OCI-LY7 (cell line): Measurements from ENCODE around the gene FIGNL2. TPM values are rescaled to one million over a fixed set of nuclear protein-coding genes. Genes with fewer than 3 reads are reported as not detected.

ENCODE experiments used
- BruUV-seq: library from RNA; stranded (reverse); fragments of 400-500 nt; replicated peaks from 2 replicates; lab custom pipeline; 2021; lab: Mats Ljungman, UMichigan
- CTCF ChIA-PET: fragments of 300-600 bp; sonication (Branson Sonifier 250); formaldehyde crosslinking; loops from one replicate; lab custom pipeline; 2022; ENCODE audit warnings: antibody characterized with exemption; ENCODE audit not compliant: unreplicated experiment; lab: Charles Lee
- POLR2A ChIA-PET: fragments of 300-600 bp; sonication (Branson Sonifier 250); formaldehyde crosslinking; loops from one replicate; lab custom pipeline; 2022; ENCODE audit warnings: antibody characterized with exemption; lab: Charles Lee
- DNase-seq: peaks from one replicate; pipeline ENCODE4 v3.0.0-alpha.2; 2015; ENCODE audit warnings: low spot score
- H2AFZ ChIP-seq: fragments of 200-600 bp; sonication (generic), shearing (Covaris generic); 2 replicates; pipeline ENCODE4 v1.6.1; 2014; ENCODE audit warnings: mild to moderate bottlenecking, antibody characterized with exemption, low read length, moderate library complexity
- H3K27ac ChIP-seq: fragments of 200-600 bp; sonication (generic); 2 replicates; pipeline ENCODE4 v1.5.1; 2014; ENCODE audit warnings: mixed run types, low read depth, mild to moderate bottlenecking, moderate library complexity, low read length, inconsistent platforms; ENCODE audit not compliant: poor library complexity, severe bottlenecking
- H3K36me3 ChIP-seq: fragments of 200-600 bp; sonication (generic); 2 replicates; pipeline ENCODE4 v1.6.1; 2014; ENCODE audit warnings: mild to moderate bottlenecking, antibody characterized with exemption, low read length, moderate library complexity, mixed read lengths; ENCODE audit not compliant: insufficient read depth
- H3K4me1 ChIP-seq: fragments of 200-600 bp; sonication (generic); 2 replicates; pipeline ENCODE4 v1.5.1; 2014; ENCODE audit warnings: mild to moderate bottlenecking, low read length; ENCODE audit not compliant: insufficient read depth, poor library complexity, severe bottlenecking
- H3K4me2 ChIP-seq: fragments of 200-600 bp; sonication (generic); 2 replicates; pipeline ENCODE4 v1.6.1; 2014; ENCODE audit warnings: mild to moderate bottlenecking, low read length
- H3K4me3 ChIP-seq: fragments of 200-600 bp; sonication (generic); 2 replicates; pipeline ENCODE4 v1.5.1; 2014; ENCODE audit warnings: mild to moderate bottlenecking, low read depth, low read length; ENCODE audit not compliant: poor library complexity, severe bottlenecking
- H3K79me2 ChIP-seq: fragments of 200-600 bp; sonication (generic); 2 replicates; pipeline ENCODE4 v1.6.1; 2016; ENCODE audit warnings: low read depth, mild to moderate bottlenecking, low read length, moderate library complexity, mixed read lengths; ENCODE audit not compliant: insufficient read depth
- H3K9me2 ChIP-seq: fragments of 200-600 bp; sonication (generic); 2 replicates; pipeline ENCODE4 v1.6.1; 2016; ENCODE audit warnings: mild to moderate bottlenecking, low read length, mixed read lengths; ENCODE audit not compliant: insufficient read depth
- H3K9me3 ChIP-seq: fragments of 200-600 bp; sonication (generic); 2 replicates; pipeline ENCODE4 v1.6.1; 2014; ENCODE audit warnings: mild to moderate bottlenecking, mixed run types, low read length, mixed read lengths
- H4K20me1 ChIP-seq: fragments of 200-600 bp; sonication (generic); 2 replicates; pipeline ENCODE4 v1.6.1; 2014; ENCODE audit warnings: mild to moderate bottlenecking, antibody characterized with exemption, low read length, moderate library complexity, mixed read lengths; ENCODE audit not compliant: insufficient read depth
- CTCF ChIP-seq: fragments of 200-600 bp; sonication (generic); conservative IDR thresholded peaks from 2 replicates; pipeline ENCODE4 v1.5.1; 2014; ENCODE audit warnings: mild to moderate bottlenecking, antibody characterized with exemption, low read length, moderate library complexity, mixed read lengths
- EZH2phosphoT487 ChIP-seq: fragments of 200-600 bp; sonication (generic); IDR thresholded peaks from 2 replicates; pipeline ENCODE4 v1.6.1; 2018; ENCODE audit warnings: low read depth, borderline replicate concordance, mild to moderate bottlenecking, mixed run types, antibody characterized with exemption, low read length, moderate library complexity, mixed read lengths
- intact Hi-C: fragments of 100-400 bp; cut with micrococcal nuclease; formaldehyde crosslinking; loops from one replicate; pipeline ENCODE4 v1.10.0; 2022; ENCODE audit not compliant: unreplicated experiment
- total RNA-seq, 2 experiments: library from RNA; depleted of rRNA in 1 of 2; stranded (reverse); fragments of >200 nt in 1 of 2; shearing (Covaris generic) in 1 of 2; gene quantifications; 2 replicates each; pipeline ENCODE4 v1.2.3, GENCODE V29; 2014 to 2022

Gene FIGNL2
- total RNA-seq, 2 experiments from 2014 or later, result not detected

DNA sequence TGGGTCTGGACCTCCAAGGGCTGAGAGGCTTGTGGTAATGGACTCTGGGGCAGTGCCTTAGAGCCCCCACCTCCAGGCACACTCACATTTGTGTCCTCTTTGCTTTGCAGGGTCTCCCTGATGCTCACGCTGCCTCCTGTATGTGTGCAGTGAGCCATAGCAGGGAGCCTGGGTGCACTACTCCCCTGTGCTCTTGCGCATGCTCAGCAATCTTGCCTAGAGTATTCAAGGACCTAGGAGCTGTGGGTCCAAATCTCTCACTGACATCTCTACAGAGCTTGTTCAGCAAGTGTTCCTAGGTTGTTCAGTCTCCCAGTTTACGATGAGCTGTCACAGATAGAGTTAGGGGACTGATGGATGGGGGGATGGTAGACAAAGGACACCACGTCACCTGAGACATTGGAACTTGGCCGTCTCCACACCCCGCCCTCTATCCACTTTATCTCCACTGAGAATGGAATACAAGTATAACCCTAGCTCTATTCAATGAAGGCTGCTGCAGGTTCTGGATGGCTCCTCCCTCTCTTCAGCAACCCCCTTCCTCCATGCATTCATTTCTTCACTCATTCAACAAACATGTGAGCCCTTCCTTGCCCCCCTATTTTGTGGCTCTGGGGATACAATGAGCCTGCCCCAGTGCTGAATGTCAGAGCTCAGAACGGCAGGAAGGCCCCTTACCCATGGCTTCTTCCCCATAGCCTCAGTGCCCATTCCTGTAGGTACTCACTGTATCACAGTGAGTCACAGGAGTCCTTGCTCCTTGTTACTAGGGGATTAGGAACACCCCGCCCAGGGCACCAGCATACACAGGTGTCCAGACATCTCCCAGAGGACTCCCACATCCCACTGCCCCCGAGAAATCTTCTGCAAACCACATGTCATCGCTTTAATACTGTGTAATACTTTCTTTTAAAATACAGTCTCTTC is 31.2 kb downstream of the FIGNL2 start:
- BruUV-seq, result no TSS peak
- H3K36me3 ChIP-seq, result no peaks in the 10 kb centered on the region

GRCh38 chr12:51815571-51815970 is 32.9 kb downstream of the FIGNL2 start:
- no peaks in the 10 kb centered on the region for H3K79me2 ChIP-seq
- H4K20me1 ChIP-seq, result no peaks in the 10 kb centered on the region
- no TSS peak for BruUV-seq
- H3K4me2 ChIP-seq, result no peak overlapping the region
- no peaks in the 10 kb centered on the region for H3K9me3 ChIP-seq
- H3K4me3 ChIP-seq, result no peak overlapping the region
- H3K9me2 ChIP-seq, result no peaks in the 10 kb centered on the region
- H3K27ac ChIP-seq, result no peak overlapping the region
- POLR2A ChIA-PET, result no interaction called here
- TF ChIP-seq CTCF (no peak), EZH2phosphoT487 (no peak)
- no peaks in the 10 kb centered on the region for H3K4me1 ChIP-seq
- intact Hi-C loops, result no loop called here
- no peaks in the 10 kb centered on the region for H3K36me3 ChIP-seq
- CTCF ChIA-PET, result interaction anchor here (0.6 kb wide), 1 partner anchor 56 kb away, joined by 25 read pairs; no protein-coding TSS in a partner anchor
- no peak for DNase-seq
- no peak overlapping the region for H2AFZ ChIP-seq

More for the DNA sequence above, 31.2 kb downstream of the FIGNL2 start:
- H3K4me2 ChIP-seq, result no peak overlapping the region
- H3K9me3 ChIP-seq, result no peaks in the 10 kb centered on the region
- no peaks in the 10 kb centered on the region for H3K79me2 ChIP-seq
- DNase-seq, result no peak
- TF ChIP-seq CTCF (no peak), EZH2phosphoT487 (no peak)
- no peaks in the 10 kb centered on the region for H3K9me2 ChIP-seq
- no peak overlapping the region for H3K4me3 ChIP-seq
- no peak overlapping the region for H2AFZ ChIP-seq
- H3K27ac ChIP-seq, result no peak overlapping the region
- ChIA-PET CTCF (interaction anchor here (0.6 kb wide), 1 partner anchor 628 kb away, joined by 3 read pairs; no protein-coding TSS in a partner anchor), POLR2A (no interaction called here)
- intact Hi-C loops, result no loop called here
- no peaks in the 10 kb centered on the region for H4K20me1 ChIP-seq
- H3K4me1 ChIP-seq, result no peaks in the 10 kb centered on the region
